Measurements from ENCODE around the gene MANSC4.

Gene MANSC4

GRCh38 chr12:27785882-27786570, 6.0 kb upstream of the MANSC4 start:
- no peaks in the 10 kb centered on the region for H3K9me3 Mint-ChIP-seq
- H3K27me3 Mint-ChIP-seq (ENCODE audit: low read depth): no peaks in the 10 kb centered on the region
- no peak overlapping the region for H3K4me3 Mint-ChIP-seq
- H3K4me1 Mint-ChIP-seq (ENCODE audit: low read depth): peaks cover 31% of the 10 kb centered on the region
- H3K27ac Mint-ChIP-seq: peak overlapping the region; percentile 11
- H3K36me3 Mint-ChIP-seq (ENCODE audit: low read depth): peaks cover 20% of the 10 kb centered on the region

DNA sequence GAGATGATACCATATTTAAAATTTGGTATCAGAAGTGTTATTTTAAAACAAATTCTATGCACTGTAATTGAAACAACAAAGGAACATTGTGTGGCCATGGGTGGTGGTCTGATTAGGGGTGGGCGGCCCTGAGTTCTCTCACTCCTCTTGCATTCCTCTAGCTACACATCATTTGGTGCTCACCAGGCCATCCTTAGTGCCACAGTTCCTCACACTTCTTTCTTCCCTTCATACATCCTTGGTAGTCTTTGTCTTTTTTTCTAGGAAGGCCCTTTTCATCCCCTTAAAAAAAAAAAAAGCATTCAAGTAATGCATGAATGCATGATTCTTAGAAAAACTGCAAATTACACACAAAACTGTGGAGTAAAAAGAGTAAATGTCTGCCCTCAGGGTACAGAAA, 2.4 kb upstream of the MANSC4 start:
- Mint-ChIP-seq H3K9me3 (no peaks in the 10 kb centered on the region), H3K4me1 (ENCODE audit: low read depth) (peaks cover 38% of the 10 kb centered on the region), H3K36me3 (ENCODE audit: low read depth) (peaks cover 23% of the 10 kb centered on the region), H3K27ac (no peak overlapping the region), H3K27me3 (ENCODE audit: low read depth) (peaks cover 13% of the 10 kb centered on the region), H3K4me3 (no peak overlapping the region)

- H3K9me3 Mint-ChIP-seq: no peaks in the 10 kb centered on the region
- H3K4me3 Mint-ChIP-seq: peak overlapping the region; percentile 76
- H3K4me1 Mint-ChIP-seq (ENCODE audit: low read depth): peaks cover 38% of the 10 kb centered on the region
- H3K36me3 Mint-ChIP-seq (ENCODE audit: low read depth): peaks cover 23% of the 10 kb centered on the region
- H3K27ac Mint-ChIP-seq: no peak overlapping the region
- H3K27me3 Mint-ChIP-seq (ENCODE audit: low read depth): peaks cover 19% of the 10 kb centered on the region
These were observed 1.6 kb upstream of the MANSC4 start for GRCh38 chr12:27781680-27782079.

DNA sequence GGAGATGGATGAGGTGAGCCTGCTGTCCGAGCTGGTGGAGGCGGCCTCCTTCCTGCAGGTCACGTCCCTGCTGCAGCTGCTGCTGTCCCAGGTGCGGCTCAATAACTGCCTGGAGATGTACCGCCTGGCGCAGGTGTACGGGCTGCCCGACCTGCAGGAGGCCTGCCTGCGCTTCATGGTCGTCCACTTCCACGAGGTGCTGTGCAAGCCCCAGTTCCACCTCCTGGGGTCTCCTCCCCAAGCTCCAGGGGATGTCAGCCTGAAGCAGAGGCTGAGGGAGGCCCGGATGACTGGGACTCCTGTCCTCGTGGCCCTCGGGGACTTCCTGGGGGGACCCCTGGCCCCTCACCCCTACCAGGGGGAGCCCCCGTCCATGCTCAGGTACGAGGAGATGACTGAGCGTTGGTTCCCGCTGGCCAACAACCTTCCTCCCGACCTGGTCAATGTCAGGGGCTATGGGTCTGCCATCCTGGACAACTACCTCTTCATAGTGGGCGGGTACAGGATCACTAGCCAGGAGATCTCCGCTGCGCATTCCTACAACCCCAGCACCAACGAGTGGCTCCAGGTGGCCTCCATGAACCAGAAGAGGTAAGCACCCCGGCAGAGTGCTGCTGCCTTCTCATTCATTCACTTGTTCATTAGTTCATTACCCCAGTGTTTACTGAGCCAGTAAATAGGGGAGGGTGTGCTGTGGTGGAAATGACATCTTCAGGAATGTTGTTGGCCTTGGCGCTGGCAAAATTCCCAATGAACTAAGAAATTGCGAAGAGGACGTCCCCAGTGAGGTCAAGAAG, 774 bp upstream of the MANSC4 start:
- H3K36me3 Mint-ChIP-seq (ENCODE audit: low read depth): peaks cover 23% of the 10 kb centered on the region
- peak overlapping the region; percentile 59 for H3K27ac Mint-ChIP-seq
- H3K4me3 Mint-ChIP-seq: peak overlapping the region; percentile 76
- no peaks in the 10 kb centered on the region for H3K9me3 Mint-ChIP-seq
- H3K27me3 Mint-ChIP-seq (ENCODE audit: low read depth): peaks cover 19% of the 10 kb centered on the region
- H3K4me1 Mint-ChIP-seq (ENCODE audit: low read depth): peaks cover 32% of the 10 kb centered on the region

DNA sequence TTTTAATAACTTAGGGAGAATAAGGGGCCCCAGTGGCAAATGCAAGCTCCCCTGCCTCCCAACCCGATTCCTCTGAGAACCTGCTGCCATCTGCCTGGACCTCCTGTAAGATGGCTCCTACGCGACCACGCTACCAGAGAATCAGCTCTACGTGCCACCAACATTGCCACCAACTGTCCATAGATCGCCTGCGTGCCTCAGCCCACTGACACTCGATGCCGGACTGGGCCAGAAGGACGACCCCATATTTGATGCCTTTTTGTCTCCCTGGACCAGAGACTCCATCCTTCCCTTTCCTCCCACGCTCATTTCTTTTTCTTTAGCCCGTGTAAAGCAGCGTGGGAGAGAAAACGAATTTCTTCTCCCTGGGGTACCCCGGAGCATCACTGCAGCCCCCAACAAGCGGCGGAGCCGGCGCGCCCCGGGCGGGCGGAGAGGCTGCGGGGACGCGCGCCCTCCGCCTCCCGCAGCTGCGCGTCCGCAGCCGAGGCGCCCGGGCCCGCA, 568 bp downstream of the MANSC4 start:
- Mint-ChIP-seq H3K4me3 (peak overlapping the region; percentile 75), H3K4me1 (ENCODE audit: low read depth) (peaks cover 23% of the 10 kb centered on the region), H3K9me3 (no peaks in the 10 kb centered on the region), H3K36me3 (ENCODE audit: low read depth) (peaks cover 20% of the 10 kb centered on the region), H3K27me3 (ENCODE audit: low read depth) (peaks cover 19% of the 10 kb centered on the region), H3K27ac (peak overlapping the region; percentile 77)

DNA sequence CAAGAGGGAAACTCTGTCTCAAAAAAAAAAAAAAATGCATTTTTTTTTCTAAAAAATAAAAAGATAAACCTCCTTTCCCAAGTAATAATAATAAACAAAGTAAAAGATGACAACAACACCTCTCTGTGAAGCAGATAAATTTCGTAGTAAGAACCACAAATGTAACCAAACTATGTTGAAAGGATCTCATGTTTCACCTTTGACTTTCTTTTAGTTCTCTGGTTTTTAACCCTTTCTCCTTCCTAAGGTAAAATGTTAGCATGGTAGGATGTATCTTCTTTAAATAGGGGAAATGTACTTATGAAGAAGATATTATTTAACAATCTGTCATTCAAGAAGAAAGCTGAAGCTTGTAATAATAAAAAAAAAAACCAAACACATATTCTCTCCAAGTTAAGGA, 1.8 kb downstream of the MANSC4 start:
- Mint-ChIP-seq H3K9me3 (no peaks in the 10 kb centered on the region), H3K4me3 (peak overlapping the region; percentile 33), H3K27ac (no peak overlapping the region), H3K4me1 (ENCODE audit: low read depth) (peaks cover 23% of the 10 kb centered on the region), H3K27me3 (ENCODE audit: low read depth) (peaks cover 23% of the 10 kb centered on the region), H3K36me3 (ENCODE audit: low read depth) (peaks cover 20% of the 10 kb centered on the region)

GRCh38 chr12:27777141-27777540, 2.9 kb downstream of the MANSC4 start:
- peaks cover 16% of the 10 kb centered on the region for H3K4me1 Mint-ChIP-seq (ENCODE audit: low read depth)
- H3K4me3 Mint-ChIP-seq: no peak overlapping the region
- H3K27ac Mint-ChIP-seq: no peak overlapping the region
- peaks cover 26% of the 10 kb centered on the region for H3K27me3 Mint-ChIP-seq (ENCODE audit: low read depth)
- H3K36me3 Mint-ChIP-seq (ENCODE audit: low read depth): peaks cover 12% of the 10 kb centered on the region
- H3K9me3 Mint-ChIP-seq: no peaks in the 10 kb centered on the region

GRCh38 chr12:27772328-27773049, 7.5 kb downstream of the MANSC4 start:
- Mint-ChIP-seq H3K27me3 (ENCODE audit: low read depth) (peaks cover 22% of the 10 kb centered on the region), H3K27ac (no peak overlapping the region), H3K4me1 (ENCODE audit: low read depth) (no peaks in the 10 kb centered on the region), H3K4me3 (no peak overlapping the region), H3K36me3 (ENCODE audit: low read depth) (no peaks in the 10 kb centered on the region), H3K9me3 (no peaks in the 10 kb centered on the region)

DNA sequence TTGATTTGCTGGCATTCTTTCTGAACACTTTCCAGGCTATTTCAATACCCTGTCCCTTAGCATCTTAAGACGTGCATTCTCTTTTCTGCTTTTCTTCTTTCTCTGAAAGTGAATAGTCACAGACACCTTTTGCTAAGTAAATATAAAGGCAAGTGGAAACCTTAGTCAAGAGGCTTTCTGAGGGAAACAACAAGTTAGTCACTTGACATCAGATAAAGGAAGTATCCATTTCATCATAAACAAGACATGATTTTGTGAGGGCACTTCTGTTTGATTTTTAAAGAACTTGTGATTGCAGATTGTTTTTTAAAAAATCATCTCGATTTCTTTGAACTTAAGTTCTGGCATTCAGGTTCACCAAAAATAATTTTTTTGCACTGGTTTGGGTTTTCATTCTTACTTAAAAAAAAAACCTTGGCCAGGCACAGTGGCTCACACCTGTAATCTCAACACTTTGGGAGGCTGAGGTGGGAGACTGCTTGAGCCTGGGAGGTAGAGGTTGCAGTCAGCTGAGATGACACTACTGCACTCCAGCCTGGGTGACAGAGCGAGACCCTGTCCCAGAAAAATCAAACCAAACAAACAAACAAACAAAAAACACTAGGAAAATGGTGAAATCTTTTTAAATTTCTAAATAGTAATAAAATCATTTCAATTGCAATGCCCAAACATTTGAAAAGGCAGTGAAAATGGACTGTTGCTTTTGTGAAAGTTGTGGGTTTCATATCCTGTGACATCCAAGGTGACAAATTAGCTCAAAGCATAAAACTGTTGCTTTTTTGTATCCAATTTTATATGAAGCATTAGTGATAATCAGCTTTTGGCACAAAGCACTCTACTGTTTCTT, 8.3 kb downstream of the MANSC4 start:
- Mint-ChIP-seq H3K4me1 (ENCODE audit: low read depth) (no peaks in the 10 kb centered on the region), H3K27ac (no peak overlapping the region), H3K27me3 (ENCODE audit: low read depth) (peaks cover 16% of the 10 kb centered on the region), H3K9me3 (no peaks in the 10 kb centered on the region), H3K36me3 (ENCODE audit: low read depth) (no peaks in the 10 kb centered on the region), H3K4me3 (no peak overlapping the region)

DNA sequence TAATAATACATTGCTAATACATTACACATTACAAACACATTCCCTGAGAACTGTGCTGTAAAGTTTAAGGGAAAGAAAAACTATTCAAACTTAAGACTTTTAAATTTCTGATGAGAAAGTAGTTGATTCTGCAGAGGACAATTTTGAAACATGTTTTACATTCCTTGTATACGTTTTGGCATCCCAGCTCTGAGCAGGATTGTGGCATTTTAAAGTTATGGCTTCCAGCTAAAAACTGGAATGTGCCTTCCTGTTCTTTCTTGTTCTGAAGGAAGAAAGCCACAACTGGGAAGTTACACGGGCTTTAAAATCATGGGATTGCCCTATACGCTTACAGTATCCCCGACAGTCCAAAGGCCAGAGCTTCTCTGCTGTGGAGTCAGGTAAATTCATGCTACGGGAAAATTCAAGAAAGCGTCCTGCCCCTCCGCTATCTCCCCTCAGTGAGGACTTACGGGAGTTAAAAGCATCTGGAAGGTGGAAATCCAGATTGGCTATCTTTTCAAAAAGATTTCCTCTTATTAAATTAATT, 10.8 kb downstream of the MANSC4 start:
- no peaks in the 10 kb centered on the region for H3K9me3 Mint-ChIP-seq

GRCh38 chr12:27766587-27766986, 13.4 kb downstream of the MANSC4 start:
- Mint-ChIP-seq H3K4me1 (ENCODE audit: low read depth) (peaks cover 12% of the 10 kb centered on the region), H3K4me3 (no peak overlapping the region), H3K9me3 (no peaks in the 10 kb centered on the region), H3K27ac (no peak overlapping the region), H3K27me3 (ENCODE audit: low read depth) (peaks cover 9% of the 10 kb centered on the region), H3K36me3 (ENCODE audit: low read depth) (no peaks in the 10 kb centered on the region)

More for the DNA sequence above, 10.8 kb downstream of the MANSC4 start:
- H3K36me3 Mint-ChIP-seq (ENCODE audit: low read depth): no peaks in the 10 kb centered on the region
- no peak overlapping the region for H3K4me3 Mint-ChIP-seq
- no peak overlapping the region for H3K27ac Mint-ChIP-seq
- H3K27me3 Mint-ChIP-seq (ENCODE audit: low read depth): peaks cover 16% of the 10 kb centered on the region
- H3K4me1 Mint-ChIP-seq (ENCODE audit: low read depth): no peaks in the 10 kb centered on the region

DNA sequence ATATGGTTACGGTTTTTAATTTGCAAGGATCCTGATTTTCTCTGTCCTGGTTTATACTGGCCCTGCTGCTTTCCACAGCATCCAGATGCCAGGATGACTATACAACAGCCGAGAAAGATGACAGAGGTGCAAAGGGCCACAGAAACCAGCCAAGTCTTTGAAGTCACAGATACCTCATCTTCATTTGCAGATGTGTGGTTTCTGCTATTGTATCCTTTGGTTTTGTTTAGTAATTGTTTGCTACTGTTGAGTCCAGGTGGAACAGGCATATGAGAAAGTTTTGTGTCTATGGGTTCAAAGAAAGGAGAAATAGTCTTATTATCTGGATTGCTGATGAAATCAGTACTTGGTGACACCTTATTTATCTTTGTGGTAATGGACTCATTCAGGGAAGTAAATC, 17.3 kb downstream of the MANSC4 start:
- H3K27ac Mint-ChIP-seq: peak overlapping the region; percentile 55
- no peaks in the 10 kb centered on the region for H3K36me3 Mint-ChIP-seq (ENCODE audit: low read depth)
- no peaks in the 10 kb centered on the region for H3K27me3 Mint-ChIP-seq (ENCODE audit: low read depth)
- H3K9me3 Mint-ChIP-seq: no peaks in the 10 kb centered on the region
- H3K4me1 Mint-ChIP-seq (ENCODE audit: low read depth): peaks cover 14% of the 10 kb centered on the region
- no peak overlapping the region for H3K4me3 Mint-ChIP-seq

DNA sequence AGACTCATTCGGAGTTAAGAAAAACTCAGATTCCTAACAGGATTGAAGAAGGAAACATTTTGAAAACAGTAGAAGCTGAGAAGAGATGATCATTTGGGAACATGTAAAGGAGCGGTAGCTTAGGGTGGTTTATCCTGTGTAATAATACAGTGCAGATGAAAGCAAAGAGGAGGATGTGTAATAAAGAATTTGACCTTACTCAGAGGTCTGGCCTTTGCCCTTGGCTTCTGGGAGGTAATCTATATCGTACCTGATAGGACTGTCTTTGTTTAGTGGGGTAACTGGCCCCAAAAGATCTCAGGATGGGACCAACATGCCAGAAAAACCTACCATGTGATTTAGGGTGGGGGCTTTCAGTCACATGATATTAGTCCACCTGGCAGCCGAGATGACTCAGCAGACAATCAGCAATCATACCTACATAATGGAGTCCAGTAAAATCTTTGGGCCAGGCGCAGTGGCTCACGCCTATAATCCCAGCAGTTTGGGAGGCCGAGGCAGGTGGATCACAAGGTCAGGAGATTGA, 23.3 kb downstream of the MANSC4 start:
- H3K36me3 Mint-ChIP-seq (ENCODE audit: low read depth): peaks cover 11% of the 10 kb centered on the region
- peaks cover 4% of the 10 kb centered on the region for H3K4me1 Mint-ChIP-seq (ENCODE audit: low read depth)
- H3K27ac Mint-ChIP-seq: no peak overlapping the region
- H3K4me3 Mint-ChIP-seq: no peak overlapping the region
- no peaks in the 10 kb centered on the region for H3K27me3 Mint-ChIP-seq (ENCODE audit: low read depth)
- no peaks in the 10 kb centered on the region for H3K9me3 Mint-ChIP-seq
